Measurements from ENCODE around the gene SPDYC.

GRCh38 chr11:65186701-65187100 is 16.7 kb downstream of the SPDYC start:
- TF ChIP-seq REST (IDR thresholded peaks at IDR 0.05; ENCODE audit: borderline replicate concordance in 1 of 2, low read depth in 1 of 2, low read length in 2 of 2) (no peak), SIN3A (IDR thresholded peaks at IDR 0.05; ENCODE audit: borderline replicate concordance, low read depth, low read length) (no peak), GABPA (IDR thresholded peaks at IDR 0.05; ENCODE audit: low read depth, low read length) (no peak), GABPA (CRISPR knock-in tag; IDR thresholded peaks at IDR 0.05; ENCODE audit: low read depth) (no peak), NCOA1 (CRISPR knock-in tag; IDR thresholded peaks at IDR 0.05) (no peak), IRF1 (CRISPR knock-in tag; IDR thresholded peaks at IDR 0.05; ENCODE audit: low read depth) (no peak), POLR2A (IDR thresholded peaks at IDR 0.05; ENCODE audit: insufficient read depth in 1 of 2, low read depth in 2 of 2, low read length in 2 of 2) (no peak), ELF1 (CRISPR knock-in tag; IDR thresholded peaks at IDR 0.05) (no peak)
- TF ChIP-seq, protein P1, sequence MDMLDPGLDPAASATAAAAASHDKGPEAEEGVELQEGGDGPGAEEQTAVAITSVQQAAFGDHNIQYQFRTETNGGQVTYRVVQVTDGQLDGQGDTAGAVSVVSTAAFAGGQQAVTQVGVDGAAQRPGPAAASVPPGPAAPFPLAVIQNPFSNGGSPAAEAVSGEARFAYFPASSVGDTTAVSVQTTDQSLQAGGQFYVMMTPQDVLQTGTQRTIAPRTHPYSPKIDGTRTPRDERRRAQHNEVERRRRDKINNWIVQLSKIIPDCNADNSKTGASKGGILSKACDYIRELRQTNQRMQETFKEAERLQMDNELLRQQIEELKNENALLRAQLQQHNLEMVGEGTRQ (IDR thresholded peaks at IDR 0.05; ENCODE audit: low read depth, low read length) = no peak
- TF ChIP-seq, protein P1 (CRISPR knock-in tag; IDR thresholded peaks at IDR 0.05; ENCODE audit: borderline replicate concordance) = no peak
- TF ChIP-seq, protein P2, sequence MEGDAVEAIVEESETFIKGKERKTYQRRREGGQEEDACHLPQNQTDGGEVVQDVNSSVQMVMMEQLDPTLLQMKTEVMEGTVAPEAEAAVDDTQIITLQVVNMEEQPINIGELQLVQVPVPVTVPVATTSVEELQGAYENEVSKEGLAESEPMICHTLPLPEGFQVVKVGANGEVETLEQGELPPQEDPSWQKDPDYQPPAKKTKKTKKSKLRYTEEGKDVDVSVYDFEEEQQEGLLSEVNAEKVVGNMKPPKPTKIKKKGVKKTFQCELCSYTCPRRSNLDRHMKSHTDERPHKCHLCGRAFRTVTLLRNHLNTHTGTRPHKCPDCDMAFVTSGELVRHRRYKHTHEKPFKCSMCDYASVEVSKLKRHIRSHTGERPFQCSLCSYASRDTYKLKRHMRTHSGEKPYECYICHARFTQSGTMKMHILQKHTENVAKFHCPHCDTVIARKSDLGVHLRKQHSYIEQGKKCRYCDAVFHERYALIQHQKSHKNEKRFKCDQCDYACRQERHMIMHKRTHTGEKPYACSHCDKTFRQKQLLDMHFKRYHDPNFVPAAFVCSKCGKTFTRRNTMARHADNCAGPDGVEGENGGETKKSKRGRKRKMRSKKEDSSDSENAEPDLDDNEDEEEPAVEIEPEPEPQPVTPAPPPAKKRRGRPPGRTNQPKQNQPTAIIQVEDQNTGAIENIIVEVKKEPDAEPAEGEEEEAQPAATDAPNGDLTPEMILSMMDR (CRISPR knock-in tag; IDR thresholded peaks at IDR 0.05) = no peak
- TF ChIP-seq, protein P3, sequence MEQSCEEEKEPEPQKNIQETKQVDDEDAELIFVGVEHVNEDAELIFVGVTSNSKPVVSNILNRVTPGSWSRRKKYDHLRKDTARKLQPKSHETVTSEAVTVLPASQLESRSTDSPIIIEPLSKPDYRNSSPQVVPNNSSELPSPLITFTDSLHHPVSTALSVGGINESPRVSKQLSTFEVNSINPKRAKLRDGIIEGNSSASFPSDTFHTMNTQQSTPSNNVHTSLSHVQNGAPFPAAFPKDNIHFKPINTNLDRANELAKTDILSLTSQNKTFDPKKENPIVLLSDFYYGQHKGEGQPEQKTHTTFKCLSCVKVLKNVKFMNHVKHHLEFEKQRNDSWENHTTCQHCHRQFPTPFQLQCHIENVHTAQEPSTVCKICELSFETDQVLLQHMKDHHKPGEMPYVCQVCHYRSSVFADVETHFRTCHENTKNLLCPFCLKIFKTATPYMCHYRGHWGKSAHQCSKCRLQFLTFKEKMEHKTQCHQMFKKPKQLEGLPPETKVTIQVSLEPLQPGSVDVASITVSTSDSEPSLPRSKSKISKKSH (CRISPR knock-in tag; IDR thresholded peaks at IDR 0.05; ENCODE audit: borderline replicate concordance) = no peak
- TF ChIP-seq, protein P4, sequence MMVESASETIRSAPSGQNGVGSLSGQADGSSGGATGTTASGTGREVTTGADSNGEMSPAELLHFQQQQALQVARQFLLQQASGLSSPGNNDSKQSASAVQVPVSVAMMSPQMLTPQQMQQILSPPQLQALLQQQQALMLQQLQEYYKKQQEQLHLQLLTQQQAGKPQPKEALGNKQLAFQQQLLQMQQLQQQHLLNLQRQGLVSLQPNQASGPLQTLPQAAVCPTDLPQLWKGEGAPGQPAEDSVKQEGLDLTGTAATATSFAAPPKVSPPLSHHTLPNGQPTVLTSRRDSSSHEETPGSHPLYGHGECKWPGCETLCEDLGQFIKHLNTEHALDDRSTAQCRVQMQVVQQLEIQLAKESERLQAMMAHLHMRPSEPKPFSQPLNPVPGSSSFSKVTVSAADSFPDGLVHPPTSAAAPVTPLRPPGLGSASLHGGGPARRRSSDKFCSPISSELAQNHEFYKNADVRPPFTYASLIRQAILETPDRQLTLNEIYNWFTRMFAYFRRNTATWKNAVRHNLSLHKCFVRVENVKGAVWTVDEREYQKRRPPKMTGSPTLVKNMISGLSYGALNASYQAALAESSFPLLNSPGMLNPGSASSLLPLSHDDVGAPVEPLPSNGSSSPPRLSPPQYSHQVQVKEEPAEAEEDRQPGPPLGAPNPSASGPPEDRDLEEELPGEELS (CRISPR knock-in tag; IDR thresholded peaks at IDR 0.05) = no peak
- TF ChIP-seq, protein P5, sequence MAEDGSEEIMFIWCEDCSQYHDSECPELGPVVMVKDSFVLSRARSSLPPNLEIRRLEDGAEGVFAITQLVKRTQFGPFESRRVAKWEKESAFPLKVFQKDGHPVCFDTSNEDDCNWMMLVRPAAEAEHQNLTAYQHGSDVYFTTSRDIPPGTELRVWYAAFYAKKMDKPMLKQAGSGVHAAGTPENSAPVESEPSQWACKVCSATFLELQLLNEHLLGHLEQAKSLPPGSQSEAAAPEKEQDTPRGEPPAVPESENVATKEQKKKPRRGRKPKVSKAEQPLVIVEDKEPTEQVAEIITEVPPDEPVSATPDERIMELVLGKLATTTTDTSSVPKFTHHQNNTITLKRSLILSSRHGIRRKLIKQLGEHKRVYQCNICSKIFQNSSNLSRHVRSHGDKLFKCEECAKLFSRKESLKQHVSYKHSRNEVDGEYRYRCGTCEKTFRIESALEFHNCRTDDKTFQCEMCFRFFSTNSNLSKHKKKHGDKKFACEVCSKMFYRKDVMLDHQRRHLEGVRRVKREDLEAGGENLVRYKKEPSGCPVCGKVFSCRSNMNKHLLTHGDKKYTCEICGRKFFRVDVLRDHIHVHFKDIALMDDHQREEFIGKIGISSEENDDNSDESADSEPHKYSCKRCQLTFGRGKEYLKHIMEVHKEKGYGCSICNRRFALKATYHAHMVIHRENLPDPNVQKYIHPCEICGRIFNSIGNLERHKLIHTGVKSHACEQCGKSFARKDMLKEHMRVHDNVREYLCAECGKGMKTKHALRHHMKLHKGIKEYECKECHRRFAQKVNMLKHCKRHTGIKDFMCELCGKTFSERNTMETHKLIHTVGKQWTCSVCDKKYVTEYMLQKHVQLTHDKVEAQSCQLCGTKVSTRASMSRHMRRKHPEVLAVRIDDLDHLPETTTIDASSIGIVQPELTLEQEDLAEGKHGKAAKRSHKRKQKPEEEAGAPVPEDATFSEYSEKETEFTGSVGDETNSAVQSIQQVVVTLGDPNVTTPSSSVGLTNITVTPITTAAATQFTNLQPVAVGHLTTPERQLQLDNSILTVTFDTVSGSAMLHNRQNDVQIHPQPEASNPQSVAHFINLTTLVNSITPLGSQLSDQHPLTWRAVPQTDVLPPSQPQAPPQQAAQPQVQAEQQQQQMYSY (CRISPR knock-in tag; IDR thresholded peaks at IDR 0.05) = no peak

Data from HepG2 (cell line).